Measurements from ENCODE around the gene SKA1. TPM values are rescaled to one million over a fixed set of nuclear protein-coding genes. Genes with fewer than 3 reads are reported as not detected.
"Not testable (repeated sequence)": the region's sequence is repeated elsewhere in the genome, so short reads cannot be mapped to it uniquely, and the experiment has no call there.

Gene SKA1
- total and polyA plus RNA-seq, 2 donors from 2014 or later: 0.31 TPM; not detected in 1

- TF ChIP-seq CTCF (IDR thresholded peaks at IDR 0.05; ENCODE audit: borderline replicate concordance, extremely low read depth, insufficient read depth): no peak
- no peaks in the 10 kb centered on the region for H3K9me3 ChIP-seq (ENCODE audit: control insufficient read depth in 2 of 3, insufficient read depth in 1 of 3, low read length in 3 of 3)
- DNase-seq (no peak), FAIRE-seq (no peak)
- no peak overlapping the region for H3K27ac ChIP-seq (ENCODE audit: low read depth in 2 of 2, low read length in 2 of 2)
- H3K4me1 ChIP-seq (ENCODE audit: control insufficient read depth in 2 of 3, insufficient read depth in 2 of 3, low read depth in 1 of 3, low read length in 3 of 3): no peaks in the 10 kb centered on the region
- no peak overlapping the region for H3K9ac ChIP-seq (ENCODE audit: low read length in 3 of 3)
- H3K36me3 ChIP-seq (ENCODE audit: control insufficient read depth in 2 of 3, insufficient read depth in 3 of 3, low read length in 3 of 3): no peaks in the 10 kb centered on the region
- no peaks in the 10 kb centered on the region for H3K27me3 ChIP-seq (ENCODE audit: control insufficient read depth, insufficient read depth, low read length)
- intact Hi-C loops (cut with DNase I): no loop called here
- no peak overlapping the region for H3K4me3 ChIP-seq (ENCODE audit: low read length in 3 of 3)
Measured at GRCh38 chr18:50432915-50433314, 58.1 kb downstream of the SKA1 start.

GRCh38 chr18:50436742-50437141, 61.9 kb downstream of the SKA1 start:
- intact Hi-C loops (cut with DNase I); H3K27ac ChIP-seq (ENCODE audit: low read depth in 2 of 2, low read length in 2 of 2); H3K4me1 ChIP-seq (ENCODE audit: control insufficient read depth in 2 of 3, insufficient read depth in 2 of 3, low read depth in 1 of 3, low read length in 3 of 3); DNase-seq; H3K9ac ChIP-seq (ENCODE audit: low read length in 3 of 3); H3K27me3 ChIP-seq (ENCODE audit: control insufficient read depth, insufficient read depth, low read length); FAIRE-seq; H3K36me3 ChIP-seq (ENCODE audit: control insufficient read depth in 2 of 3, insufficient read depth in 3 of 3, low read length in 3 of 3); H3K4me3 ChIP-seq (ENCODE audit: low read length in 3 of 3); H3K9me3 ChIP-seq (ENCODE audit: control insufficient read depth in 2 of 3, insufficient read depth in 1 of 3, low read length in 3 of 3): not testable (repeated sequence)

- intact Hi-C loops (cut with DNase I): no loop called here
Measured at GRCh38 chr18:50439460-50440015, 64.7 kb downstream of the SKA1 start.

DNA sequence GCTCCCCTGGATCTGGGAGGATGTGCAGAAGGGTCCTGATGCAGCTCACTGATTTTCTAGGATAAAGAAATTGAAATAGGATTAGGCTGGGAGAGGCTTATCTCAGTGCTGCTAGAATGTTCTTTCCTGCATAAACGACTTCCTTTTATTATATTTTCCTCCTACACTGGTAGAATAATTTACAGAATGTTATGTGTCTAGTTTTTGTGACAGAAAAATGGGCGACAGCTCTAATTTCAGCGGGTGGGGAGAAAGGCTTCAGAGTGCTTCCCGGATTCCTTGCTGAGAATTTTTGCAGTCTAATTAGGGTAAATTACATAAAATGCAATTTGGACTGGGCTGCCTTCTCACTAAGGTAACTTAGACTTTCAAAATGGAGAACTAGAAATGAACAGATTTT, 66.2 kb downstream of the SKA1 start:
- intact Hi-C loops (cut with DNase I): no loop called here
- no peaks in the 10 kb centered on the region for H3K27me3 ChIP-seq (ENCODE audit: control insufficient read depth, insufficient read depth, low read length)
- H3K4me1 ChIP-seq (ENCODE audit: control insufficient read depth in 2 of 3, insufficient read depth in 2 of 3, low read depth in 1 of 3, low read length in 3 of 3): no peaks in the 10 kb centered on the region
- no peak for TF ChIP-seq CTCF (IDR thresholded peaks at IDR 0.05; ENCODE audit: borderline replicate concordance, extremely low read depth, insufficient read depth)
- no peak overlapping the region for H3K27ac ChIP-seq (ENCODE audit: low read depth in 2 of 2, low read length in 2 of 2)
- FAIRE-seq (no peak), DNase-seq (no peak)
- no peaks in the 10 kb centered on the region for H3K9me3 ChIP-seq (ENCODE audit: control insufficient read depth in 2 of 3, insufficient read depth in 1 of 3, low read length in 3 of 3)
- H3K9ac ChIP-seq (ENCODE audit: low read length in 3 of 3): no peak overlapping the region
- H3K4me3 ChIP-seq (ENCODE audit: low read length in 3 of 3): no peak overlapping the region
- no peaks in the 10 kb centered on the region for H3K36me3 ChIP-seq (ENCODE audit: control insufficient read depth in 2 of 3, insufficient read depth in 3 of 3, low read length in 3 of 3)

More at GRCh38 chr18:50439460-50440015, 64.7 kb downstream of the SKA1 start:
- no peaks in the 10 kb centered on the region for H3K4me1 ChIP-seq (ENCODE audit: control insufficient read depth in 2 of 3, insufficient read depth in 2 of 3, low read depth in 1 of 3, low read length in 3 of 3)
- H3K27ac ChIP-seq (ENCODE audit: low read depth in 2 of 2, low read length in 2 of 2): no peak overlapping the region
- no peak overlapping the region for H3K4me3 ChIP-seq (ENCODE audit: low read length in 3 of 3)
- H3K9me3 ChIP-seq (ENCODE audit: control insufficient read depth in 2 of 3, insufficient read depth in 1 of 3, low read length in 3 of 3): no peaks in the 10 kb centered on the region
- H3K9ac ChIP-seq (ENCODE audit: low read length in 3 of 3): no peak overlapping the region
- no peak for FAIRE-seq
- no peak for DNase-seq
- no peaks in the 10 kb centered on the region for H3K36me3 ChIP-seq (ENCODE audit: control insufficient read depth in 2 of 3, insufficient read depth in 3 of 3, low read length in 3 of 3)
- no peak for TF ChIP-seq CTCF (IDR thresholded peaks at IDR 0.05; ENCODE audit: borderline replicate concordance, extremely low read depth, insufficient read depth)
- no peaks in the 10 kb centered on the region for H3K27me3 ChIP-seq (ENCODE audit: control insufficient read depth, insufficient read depth, low read length)

Measured in kidney (tissue), 14 donors.